Astrocyte of the hippocampus (primary cell): ENCODE data around the gene PROCR.
A peak's percentile ranks its signal among the peaks of the same experiment; 100 is the strongest.
"Not testable (repeated sequence)": the region's sequence is repeated elsewhere in the genome, so short reads cannot be mapped to it uniquely, and the experiment has no call there.

Experiments used
- DNase-seq: peaks from one replicate; pipeline ENCODE4 v3.0.0; 2011; ENCODE audit warnings: low read depth, low spot score

The PROCR gene

GRCh38 chr20:35171753-35172433 is at the start of gene PROCR:
PROCR (plus strand) TSS chr20:35172072; CDS start chr20:35172155, 83 bp downstream.
- DNase-seq: peak; percentile 88

DNA sequence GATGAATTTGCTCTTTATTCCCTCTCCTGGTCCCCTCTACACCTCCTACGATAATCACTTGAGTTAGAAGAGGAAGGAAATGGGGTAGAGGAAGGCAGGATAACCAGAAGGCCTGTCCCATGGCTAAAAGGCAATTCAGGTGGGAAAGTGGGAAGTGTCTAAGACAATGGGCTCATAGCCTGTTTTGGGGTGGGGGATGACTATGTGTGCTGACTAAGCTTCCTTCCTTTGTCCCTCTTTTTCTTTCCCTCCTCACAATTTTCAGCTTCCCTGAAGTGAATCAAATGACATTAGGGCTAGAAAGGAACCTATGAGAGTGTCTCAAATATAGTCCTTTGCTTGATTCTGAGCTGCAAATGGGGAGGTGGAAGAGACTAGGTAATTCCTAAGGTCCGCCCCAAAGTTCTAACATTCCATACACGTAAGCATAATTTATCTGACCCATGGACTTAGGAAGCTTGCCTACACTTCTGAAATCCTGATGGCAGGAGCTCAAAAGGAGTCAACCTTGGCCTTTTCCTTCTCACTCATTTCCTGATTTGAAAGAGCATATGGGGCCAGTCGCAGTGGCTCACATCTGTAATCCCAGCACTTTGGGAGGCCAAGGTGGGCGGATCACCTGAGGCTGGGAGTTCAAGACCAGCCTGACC is 49.0 kb upstream of the PROCR start:
- DNase-seq: no peak

GRCh38 chr20:35125753-35126152 is 46.1 kb upstream of the PROCR start:
- DNase-seq: no peak

DNA sequence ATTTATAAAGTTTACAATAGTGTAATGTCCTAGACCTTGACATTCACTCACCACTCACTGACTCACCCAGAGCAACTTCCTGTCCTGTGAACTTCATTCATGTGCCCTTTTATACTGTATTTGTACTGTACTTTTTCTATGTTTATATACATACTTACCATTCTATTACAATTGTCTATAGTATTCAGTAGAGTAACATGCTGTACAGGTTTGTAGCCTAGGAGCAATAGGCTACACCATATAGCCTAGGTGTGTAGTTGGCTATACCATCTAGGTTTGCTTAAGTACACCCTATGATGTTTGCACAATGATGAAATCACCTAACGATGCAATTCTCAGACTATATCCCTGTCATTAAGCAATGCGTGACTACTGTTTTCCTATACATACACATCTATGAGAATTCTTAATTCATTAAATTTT is 42.2 kb upstream of the PROCR start:
- DNase-seq: no peak

DNA sequence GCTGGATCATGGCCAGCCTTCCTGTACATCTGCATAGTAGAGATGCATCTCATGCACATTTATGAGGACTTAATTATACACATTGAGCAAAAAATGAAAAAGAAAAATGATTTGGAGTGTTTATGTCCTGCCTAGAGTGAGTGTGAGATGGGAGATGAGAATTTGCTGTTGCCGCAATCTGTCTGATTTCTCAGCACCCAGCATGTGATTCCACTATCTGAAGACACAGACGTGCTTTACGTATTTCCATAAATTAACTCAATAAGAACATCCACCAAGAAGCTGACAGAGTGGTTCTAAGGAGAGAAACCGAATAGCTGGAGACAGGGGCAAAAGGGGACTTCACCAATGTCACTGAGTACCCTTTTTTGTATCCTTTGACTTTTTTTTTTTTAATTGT is 39.9 kb upstream of the PROCR start:
- DNase-seq: no peak

DNA sequence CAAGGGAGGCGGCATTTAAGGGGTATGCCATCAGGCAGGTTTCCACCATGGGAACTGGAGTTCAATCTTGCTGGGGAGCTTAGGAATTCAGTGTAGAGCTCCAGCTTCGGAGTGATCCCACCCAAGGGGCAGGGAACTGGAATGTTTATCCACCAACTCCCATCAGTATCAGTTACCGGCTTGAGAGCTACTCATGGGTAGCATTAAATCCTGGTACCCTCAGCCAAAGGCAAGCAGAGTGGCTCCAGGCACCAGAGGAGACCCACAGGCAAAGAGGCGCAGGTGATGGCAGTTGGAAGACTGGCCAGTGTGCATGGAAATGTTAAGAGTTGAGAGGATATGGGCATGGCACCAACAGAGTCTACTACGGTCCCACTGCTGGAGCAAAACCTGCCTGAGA is 38.8 kb upstream of the PROCR start:
- DNase-seq: no peak

GRCh38 chr20:35133735-35134134 is 38.1 kb upstream of the PROCR start:
- no peak for DNase-seq

- DNase-seq: no peak
Observed at GRCh38 chr20:35134472-35134871, 37.4 kb upstream of the PROCR start.

DNA sequence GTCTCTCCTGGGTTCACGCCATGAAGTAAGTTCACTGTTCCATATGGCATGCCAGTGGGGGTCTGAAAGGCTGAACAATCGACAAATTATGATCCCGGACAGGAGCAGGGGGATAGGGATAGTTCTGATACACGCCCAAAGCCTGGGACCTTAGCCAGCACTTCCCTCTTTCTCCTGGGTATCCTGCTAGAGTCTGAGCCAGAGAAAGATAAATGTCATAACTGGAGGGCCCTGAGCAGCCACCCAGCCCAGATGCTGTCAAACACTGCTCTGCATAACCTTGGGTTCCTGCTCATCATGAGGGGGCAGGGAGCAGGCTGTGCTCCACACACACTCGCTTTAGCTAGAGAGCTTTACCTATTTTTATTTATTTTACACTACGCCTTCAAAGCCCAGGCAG is 37.0 kb upstream of the PROCR start:
- no peak for DNase-seq

DNA sequence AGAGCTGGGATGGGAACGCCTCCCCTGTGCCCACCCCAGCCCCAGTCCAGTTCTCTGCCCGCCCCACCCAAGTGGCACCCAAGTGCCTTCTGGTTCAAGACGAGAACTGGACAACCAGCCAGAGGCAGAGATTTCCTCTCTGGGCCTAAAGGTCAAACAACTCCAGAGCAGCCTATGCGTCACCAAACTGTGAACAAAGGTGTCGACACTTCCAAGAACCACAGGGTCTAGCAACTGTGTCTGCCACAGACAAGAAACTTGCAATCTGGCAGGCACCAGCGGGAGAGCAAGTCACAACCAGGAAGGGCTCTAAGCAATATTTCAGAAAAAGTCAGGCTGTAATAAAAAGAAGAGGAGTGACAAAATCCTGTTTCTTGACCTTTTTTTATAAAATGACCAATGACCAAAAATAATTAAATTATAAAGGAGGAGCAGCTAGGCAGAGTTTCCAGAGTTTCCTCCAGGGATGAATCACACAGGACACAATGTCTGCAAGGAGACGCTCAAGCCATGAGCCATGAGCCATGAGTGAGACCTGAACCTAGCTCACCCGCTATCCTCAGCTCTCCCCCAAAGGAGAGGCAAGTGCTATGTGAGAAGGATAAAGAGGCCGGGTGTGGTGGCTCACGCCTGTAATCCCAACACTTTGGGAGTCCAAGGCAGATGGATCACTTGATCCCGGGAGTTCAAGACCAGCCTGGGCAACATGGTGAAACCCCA is 35.8 kb upstream of the PROCR start:
- peak; percentile 21 for DNase-seq

- no peak for DNase-seq
Observed at GRCh38 chr20:35144694-35145093, 27.2 kb upstream of the PROCR start.

- DNase-seq: peak; percentile 64
Observed at GRCh38 chr20:35145141-35145564, 26.7 kb upstream of the PROCR start.

DNA sequence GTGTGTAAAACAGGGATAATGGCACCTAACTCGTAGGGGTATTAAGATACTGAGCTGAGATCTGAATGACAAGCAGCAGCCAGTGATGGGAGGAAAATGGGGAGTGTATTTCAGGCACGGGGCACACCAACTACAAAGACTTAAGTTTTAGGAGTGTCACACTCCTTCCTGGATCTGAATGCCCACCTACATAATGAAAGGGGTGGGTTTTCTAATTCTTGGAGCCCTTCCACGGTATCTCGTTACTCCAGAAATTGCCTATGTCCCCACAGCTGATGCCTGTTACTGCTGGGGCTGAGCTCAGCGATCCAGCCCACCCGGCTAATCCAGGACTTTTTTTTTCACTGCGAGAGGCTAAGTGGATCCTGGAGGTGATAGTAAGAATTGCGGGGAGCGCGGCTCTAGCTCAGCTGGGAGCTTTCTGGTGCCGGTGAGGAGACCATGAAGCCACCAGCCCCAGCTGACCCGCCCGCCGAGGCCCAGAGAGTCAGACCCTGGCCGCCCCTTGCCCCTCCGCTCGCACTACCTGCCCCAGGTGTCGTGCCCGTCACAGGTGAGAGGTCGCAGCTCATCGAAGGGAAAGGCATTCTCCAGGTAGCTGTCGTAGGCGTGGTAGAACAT is 25.5 kb upstream of the PROCR start:
- peak; percentile 36 for DNase-seq

DNA sequence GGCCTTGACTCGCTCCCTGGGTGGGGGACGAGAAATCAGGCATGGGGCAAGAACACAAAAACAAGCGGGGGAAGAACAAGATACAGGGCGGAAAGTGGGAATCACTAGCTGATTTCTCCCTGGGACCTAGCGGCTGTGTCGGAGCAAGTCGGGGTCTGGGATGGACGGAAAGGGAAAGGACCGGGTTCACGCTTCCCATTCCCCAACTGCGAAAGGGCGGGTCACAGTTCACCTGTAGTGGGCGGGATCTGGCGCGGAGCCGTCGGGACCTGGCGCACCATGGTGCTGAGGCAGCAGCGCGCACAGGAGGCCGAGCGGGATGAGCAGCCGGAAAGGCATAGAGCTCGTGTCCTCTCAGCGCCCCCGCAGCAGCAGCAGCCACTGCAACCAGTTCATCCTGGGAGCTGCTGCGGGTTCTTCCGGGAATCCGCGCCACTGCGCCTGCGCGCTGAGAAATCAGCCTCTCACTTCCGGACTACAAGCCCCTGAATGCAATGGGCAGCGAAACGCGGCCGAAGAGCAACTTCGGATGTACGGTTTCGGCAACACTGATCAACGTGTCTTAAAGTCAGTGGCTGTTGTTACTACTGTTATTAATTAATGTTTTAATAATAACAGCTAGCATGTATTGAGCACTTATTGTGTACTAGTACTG is 24.8 kb upstream of the PROCR start, which contains the start of gene EDEM2:
TSS of gene EDEM2 (minus strand) at position 417 of the 655 bp plus-strand sequence. CDS start at position 339, 78 bp downstream.
- peak; percentile 98 for DNase-seq

DNA sequence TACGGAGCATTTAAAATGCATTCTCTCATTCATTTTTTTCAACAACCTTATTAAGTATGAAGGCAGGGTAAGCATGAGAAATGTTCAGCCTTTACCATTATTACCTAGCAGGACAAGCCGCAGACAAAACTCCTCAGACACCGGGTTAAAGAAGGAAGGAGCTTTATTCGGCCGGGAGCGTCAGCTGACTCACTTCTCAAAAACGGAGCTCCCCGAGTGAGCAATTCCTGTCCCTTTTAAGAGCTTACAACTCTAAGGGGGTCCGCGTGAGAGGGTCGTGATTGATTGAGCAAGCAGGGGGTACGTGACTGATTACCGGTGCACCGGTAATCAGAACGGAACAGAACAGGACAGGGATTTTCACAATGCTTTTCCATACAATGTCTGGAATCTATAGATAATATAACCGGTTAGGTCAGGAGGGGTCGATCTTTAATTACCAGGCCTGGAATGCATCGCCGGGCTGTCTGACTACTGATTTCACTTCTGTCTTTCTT is 24.2 kb upstream of the PROCR start:
- not testable (repeated sequence) for DNase-seq

GRCh38 chr20:35150846-35151579 is 20.9 kb upstream of the PROCR start:
- no peak for DNase-seq

- no peak for DNase-seq
Observed at GRCh38 chr20:35151736-35152135, 20.1 kb upstream of the PROCR start.

DNA sequence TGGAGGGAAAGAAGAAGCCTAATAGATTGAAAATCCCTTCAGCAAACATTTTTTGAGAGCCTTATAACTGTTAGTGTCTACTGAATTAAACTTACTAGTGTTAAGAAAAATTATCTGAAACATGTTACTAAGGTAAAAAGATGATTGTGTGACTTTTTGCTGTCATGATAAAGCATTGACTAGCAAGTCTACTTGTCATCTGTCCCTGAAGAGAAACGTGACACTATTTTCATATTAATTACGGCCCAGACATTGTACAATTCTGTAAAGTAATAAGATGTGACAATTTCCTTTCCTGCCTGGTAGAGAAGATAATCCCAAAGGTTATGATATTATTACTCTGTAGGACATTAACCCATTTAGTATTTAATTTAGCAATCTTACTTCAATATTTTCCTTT is 15.9 kb upstream of the PROCR start:
- no peak for DNase-seq

DNA sequence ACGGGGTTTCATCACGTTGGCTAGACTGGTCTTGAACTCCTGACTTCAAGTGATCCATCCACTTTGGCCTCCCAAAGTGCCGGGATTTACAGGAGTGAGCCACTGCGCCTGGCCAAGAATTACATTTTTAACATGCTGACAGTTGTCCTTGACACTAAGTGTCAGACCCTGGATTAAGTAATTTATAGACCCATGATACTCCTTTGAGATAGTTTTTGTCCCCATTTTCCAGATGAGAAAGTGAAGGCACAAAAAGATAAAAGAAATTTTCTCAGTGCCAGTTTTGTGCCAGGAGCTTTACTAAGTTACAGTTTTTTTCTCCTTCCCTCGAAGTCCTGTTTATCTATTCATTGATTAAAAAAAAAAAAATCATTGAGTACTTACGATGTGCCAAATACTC is 14.9 kb upstream of the PROCR start:
- no peak for DNase-seq

DNA sequence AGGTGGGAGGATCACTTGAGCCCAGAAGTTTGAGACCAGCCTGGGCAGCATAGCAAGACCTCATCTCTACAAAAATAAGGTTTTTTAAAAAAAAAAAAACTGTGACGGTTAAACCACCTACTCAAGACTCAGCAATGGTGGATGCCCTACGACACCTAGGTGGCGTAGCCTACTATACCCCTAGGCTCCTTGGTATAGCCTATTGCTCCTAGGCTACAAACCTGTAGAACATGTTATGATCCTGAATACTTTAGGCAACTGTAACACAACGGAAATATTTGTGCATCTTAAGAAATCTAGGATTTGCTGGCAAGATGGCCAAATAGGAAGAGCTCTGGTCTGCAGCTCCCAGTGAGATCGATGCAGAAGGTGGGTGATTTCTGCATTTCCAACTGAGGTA is 11.5 kb upstream of the PROCR start:
- not testable (repeated sequence) for DNase-seq

DNA sequence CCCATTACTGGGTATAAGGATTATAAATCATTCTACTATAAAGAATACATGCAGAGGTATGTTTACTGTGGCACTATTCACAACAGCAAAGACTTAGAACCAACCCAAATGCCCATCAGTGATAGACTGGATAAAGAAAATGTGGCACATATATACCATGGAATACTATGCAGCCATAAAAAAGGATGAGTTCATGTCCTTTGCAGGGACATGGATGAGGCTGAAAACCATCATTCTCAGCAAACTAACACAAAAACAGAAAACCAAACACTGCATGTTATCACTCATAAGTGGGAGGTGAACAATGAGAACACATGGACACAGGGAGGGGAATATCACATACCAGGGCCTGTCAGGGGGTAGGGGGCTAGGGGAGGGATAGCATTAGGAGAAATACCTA is 7.3 kb upstream of the PROCR start:
- DNase-seq: not testable (repeated sequence)
